ENCODE results near the gene DDX41.

DNA sequence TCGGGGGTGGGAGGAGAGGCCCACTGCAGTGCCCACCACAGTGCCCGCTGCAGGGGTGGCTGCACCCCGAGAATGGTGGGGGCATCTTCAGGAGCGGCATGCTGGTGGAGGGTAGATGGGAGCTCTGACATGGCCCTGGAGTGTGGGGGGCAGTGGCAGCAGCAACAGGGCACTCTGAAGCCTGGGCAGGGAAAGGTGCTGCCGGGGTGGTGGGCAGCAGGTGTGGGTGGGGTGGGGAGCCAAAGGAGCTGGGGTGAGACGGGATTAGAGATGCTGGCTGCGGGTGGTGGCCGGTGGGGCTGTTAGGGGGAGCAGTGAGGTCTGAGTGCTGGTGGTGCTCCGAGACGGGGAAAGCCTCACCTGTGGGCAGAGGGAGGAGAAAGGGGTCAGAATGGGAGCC lies 19.6 kb upstream of the DDX41 start:
- TF ChIP-seq CTCF (IDR thresholded peaks at IDR 0.05) = no peak
- no peak for TF ChIP-seq POLR2A (IDR thresholded peaks at IDR 0.05)
- TF ChIP-seq POLR2AphosphoS5 (IDR thresholded peaks at IDR 0.05) = no peak
